ENCODE measurements around the gene YPEL5.

YPEL5 gene

GRCh38 chr2:30192314-30192713 lies 45.5 kb downstream of the YPEL5 start:
- Histone ChIP-seq H3K27me3 (ENCODE audit: control insufficient read depth in 1 of 2, insufficient read depth in 2 of 2, low read length in 2 of 2) (no peaks in the 10 kb centered on the region), H3K27ac (ENCODE audit: low read depth, low read length) (no peak overlapping the region), H3K9me3 (ENCODE audit: low read length) (no peaks in the 10 kb centered on the region), H3K4me3 (ENCODE audit: low read depth in 1 of 2, low read length in 2 of 2) (no peak overlapping the region), H3K4me1 (ENCODE audit: insufficient read depth, low read length) (no peaks in the 10 kb centered on the region), H3K9ac (ENCODE audit: low read length) (no peak overlapping the region), H3K36me3 (ENCODE audit: insufficient read depth, low read length) (no peaks in the 10 kb centered on the region)

GRCh38 chr2:30193104-30193681 lies 46.4 kb downstream of the YPEL5 start:
- Histone ChIP-seq H3K9me3 (ENCODE audit: low read length) (no peaks in the 10 kb centered on the region), H3K27ac (ENCODE audit: low read depth, low read length) (no peak overlapping the region), H3K27me3 (ENCODE audit: control insufficient read depth in 1 of 2, insufficient read depth in 2 of 2, low read length in 2 of 2) (no peaks in the 10 kb centered on the region), H3K4me3 (ENCODE audit: low read depth in 1 of 2, low read length in 2 of 2) (no peak overlapping the region), H3K4me1 (ENCODE audit: insufficient read depth, low read length) (no peaks in the 10 kb centered on the region), H3K9ac (ENCODE audit: low read length) (no peak overlapping the region), H3K36me3 (ENCODE audit: insufficient read depth, low read length) (no peaks in the 10 kb centered on the region)

GRCh38 chr2:30194421-30194820 lies 47.6 kb downstream of the YPEL5 start:
- Histone ChIP-seq H3K36me3 (ENCODE audit: insufficient read depth, low read length) (no peaks in the 10 kb centered on the region), H3K27ac (ENCODE audit: low read depth, low read length) (no peak overlapping the region), H3K27me3 (ENCODE audit: control insufficient read depth in 1 of 2, insufficient read depth in 2 of 2, low read length in 2 of 2) (no peaks in the 10 kb centered on the region), H3K9ac (ENCODE audit: low read length) (no peak overlapping the region), H3K9me3 (ENCODE audit: low read length) (no peaks in the 10 kb centered on the region), H3K4me1 (ENCODE audit: insufficient read depth, low read length) (no peaks in the 10 kb centered on the region), H3K4me3 (ENCODE audit: low read depth in 1 of 2, low read length in 2 of 2) (no peak overlapping the region)

GRCh38 chr2:30195016-30195415 lies 48.2 kb downstream of the YPEL5 start:
- H3K9me3 ChIP-seq (ENCODE audit: low read length) = no peaks in the 10 kb centered on the region
- H3K36me3 ChIP-seq (ENCODE audit: insufficient read depth, low read length) = no peaks in the 10 kb centered on the region
- H3K27me3 ChIP-seq (ENCODE audit: control insufficient read depth in 1 of 2, insufficient read depth in 2 of 2, low read length in 2 of 2) = no peaks in the 10 kb centered on the region
- H3K27ac ChIP-seq (ENCODE audit: low read depth, low read length) = no peak overlapping the region
- H3K9ac ChIP-seq (ENCODE audit: low read length) = no peak overlapping the region
- H3K4me3 ChIP-seq (ENCODE audit: low read depth in 1 of 2, low read length in 2 of 2) = no peak overlapping the region
- no peaks in the 10 kb centered on the region for H3K4me1 ChIP-seq (ENCODE audit: insufficient read depth, low read length)

GRCh38 chr2:30197570-30198192 lies 50.9 kb downstream of the YPEL5 start:
- no peaks in the 10 kb centered on the region for H3K9me3 ChIP-seq (ENCODE audit: low read length)
- no peaks in the 10 kb centered on the region for H3K36me3 ChIP-seq (ENCODE audit: insufficient read depth, low read length)
- H3K4me3 ChIP-seq (ENCODE audit: low read depth in 1 of 2, low read length in 2 of 2) = no peak overlapping the region
- no peak overlapping the region for H3K27ac ChIP-seq (ENCODE audit: low read depth, low read length)
- no peaks in the 10 kb centered on the region for H3K27me3 ChIP-seq (ENCODE audit: control insufficient read depth in 1 of 2, insufficient read depth in 2 of 2, low read length in 2 of 2)
- no peak overlapping the region for H3K9ac ChIP-seq (ENCODE audit: low read length)
- peaks cover 10% of the 10 kb centered on the region for H3K4me1 ChIP-seq (ENCODE audit: insufficient read depth, low read length)

GRCh38 chr2:30201990-30202389 lies 55.2 kb downstream of the YPEL5 start:
- H3K27me3 ChIP-seq (ENCODE audit: control insufficient read depth in 1 of 2, insufficient read depth in 2 of 2, low read length in 2 of 2) = no peaks in the 10 kb centered on the region
- no peak overlapping the region for H3K4me3 ChIP-seq (ENCODE audit: low read depth in 1 of 2, low read length in 2 of 2)
- H3K9ac ChIP-seq (ENCODE audit: low read length) = no peak overlapping the region
- peak overlapping the region; percentile 57 for H3K27ac ChIP-seq (ENCODE audit: low read depth, low read length)
- no peaks in the 10 kb centered on the region for H3K9me3 ChIP-seq (ENCODE audit: low read length)
- H3K4me1 ChIP-seq (ENCODE audit: insufficient read depth, low read length) = peaks cover 19% of the 10 kb centered on the region
- no peaks in the 10 kb centered on the region for H3K36me3 ChIP-seq (ENCODE audit: insufficient read depth, low read length)

- H3K9ac ChIP-seq (ENCODE audit: low read length) = no peak overlapping the region
- H3K36me3 ChIP-seq (ENCODE audit: insufficient read depth, low read length) = no peaks in the 10 kb centered on the region
- peaks cover 19% of the 10 kb centered on the region for H3K4me1 ChIP-seq (ENCODE audit: insufficient read depth, low read length)
- peak overlapping the region; percentile 34 for H3K27ac ChIP-seq (ENCODE audit: low read depth, low read length)
- peak overlapping the region in 1 of 2 donors; percentile 6 for H3K4me3 ChIP-seq (ENCODE audit: low read depth in 1 of 2, low read length in 2 of 2)
- H3K27me3 ChIP-seq (ENCODE audit: control insufficient read depth in 1 of 2, insufficient read depth in 2 of 2, low read length in 2 of 2) = no peaks in the 10 kb centered on the region
- H3K9me3 ChIP-seq (ENCODE audit: low read length) = no peaks in the 10 kb centered on the region
These were observed 56.3 kb downstream of the YPEL5 start for GRCh38 chr2:30203156-30203555.

GRCh38 chr2:30204281-30204680 lies 57.5 kb downstream of the YPEL5 start:
- Histone ChIP-seq H3K27ac (ENCODE audit: low read depth, low read length) (no peak overlapping the region), H3K36me3 (ENCODE audit: insufficient read depth, low read length) (no peaks in the 10 kb centered on the region), H3K9ac (ENCODE audit: low read length) (no peak overlapping the region), H3K9me3 (ENCODE audit: low read length) (no peaks in the 10 kb centered on the region), H3K4me3 (ENCODE audit: low read depth in 1 of 2, low read length in 2 of 2) (no peak overlapping the region), H3K4me1 (ENCODE audit: insufficient read depth, low read length) (peaks cover 24% of the 10 kb centered on the region), H3K27me3 (ENCODE audit: control insufficient read depth in 1 of 2, insufficient read depth in 2 of 2, low read length in 2 of 2) (no peaks in the 10 kb centered on the region)

- no peak overlapping the region for H3K27ac ChIP-seq (ENCODE audit: low read depth, low read length)
- H3K9ac ChIP-seq (ENCODE audit: low read length) = no peak overlapping the region
- no peak overlapping the region for H3K4me3 ChIP-seq (ENCODE audit: low read depth in 1 of 2, low read length in 2 of 2)
- H3K9me3 ChIP-seq (ENCODE audit: low read length) = no peaks in the 10 kb centered on the region
- no peaks in the 10 kb centered on the region for H3K36me3 ChIP-seq (ENCODE audit: insufficient read depth, low read length)
- no peaks in the 10 kb centered on the region for H3K27me3 ChIP-seq (ENCODE audit: control insufficient read depth in 1 of 2, insufficient read depth in 2 of 2, low read length in 2 of 2)
- H3K4me1 ChIP-seq (ENCODE audit: insufficient read depth, low read length) = peaks cover 24% of the 10 kb centered on the region
These were observed 58.6 kb downstream of the YPEL5 start for GRCh38 chr2:30205456-30205855.

GRCh38 chr2:30206461-30207430 lies 59.9 kb downstream of the YPEL5 start:
- Histone ChIP-seq H3K27me3 (ENCODE audit: control insufficient read depth in 1 of 2, insufficient read depth in 2 of 2, low read length in 2 of 2) (no peaks in the 10 kb centered on the region), H3K9ac (ENCODE audit: low read length) (no peak overlapping the region), H3K9me3 (ENCODE audit: low read length) (no peaks in the 10 kb centered on the region), H3K36me3 (ENCODE audit: insufficient read depth, low read length) (no peaks in the 10 kb centered on the region), H3K4me1 (ENCODE audit: insufficient read depth, low read length) (peaks cover 22% of the 10 kb centered on the region), H3K27ac (ENCODE audit: low read depth, low read length) (no peak overlapping the region), H3K4me3 (ENCODE audit: low read depth in 1 of 2, low read length in 2 of 2) (no peak overlapping the region)

- Histone ChIP-seq H3K4me1 (ENCODE audit: insufficient read depth, low read length) (peaks cover 7% of the 10 kb centered on the region), H3K27ac (ENCODE audit: low read depth, low read length) (no peak overlapping the region), H3K4me3 (ENCODE audit: low read depth in 1 of 2, low read length in 2 of 2) (no peak overlapping the region), H3K36me3 (ENCODE audit: insufficient read depth, low read length) (no peaks in the 10 kb centered on the region), H3K9me3 (ENCODE audit: low read length) (no peaks in the 10 kb centered on the region), H3K27me3 (ENCODE audit: control insufficient read depth in 1 of 2, insufficient read depth in 2 of 2, low read length in 2 of 2) (no peaks in the 10 kb centered on the region), H3K9ac (ENCODE audit: low read length) (no peak overlapping the region)
These were observed 61.6 kb downstream of the YPEL5 start for GRCh38 chr2:30208453-30208852.
